ENCODE data around the gene GATD1. TPM values are rescaled to one million over a fixed set of nuclear protein-coding genes. Genes with fewer than 3 reads are reported as not detected.

The GATD1 gene
- total and polyA plus RNA-seq, 9 of the 15 experiments (the other 6 are each of a cell fraction or from before 2014, with no cell fraction given), result 2.8 to 144 (median 36.9) TPM

GRCh38 chr11:748007-748359, 29.3 kb downstream of the GATD1 start (continued):
- TF ChIP-seq ZBTB17 (CRISPR knock-in tag; IDR thresholded peaks at IDR 0.05) (0 out of 2 replicates have a peak, but pooled peaks have one; percentile 6), ZNF143 (CRISPR knock-in tag; IDR thresholded peaks at IDR 0.05) (no peak), TCF3 (CRISPR knock-in tag; IDR thresholded peaks at IDR 0.05) (no peak), MIER1 (IDR thresholded peaks at IDR 0.05; ENCODE audit: low read depth) (no peak), HDAC6 (IDR thresholded peaks at IDR 0.05; ENCODE audit: low read depth, low read length) (no peak), TRIM25 (IDR thresholded peaks at IDR 0.05; ENCODE audit: borderline replicate concordance) (no peak), AFF4 (CRISPR knock-in tag; IDR thresholded peaks at IDR 0.05) (peak; percentile 40), MNT (conservative IDR thresholded peaks at IDR 0.05) (peak; percentile 56 to 68), LCOR (CRISPR knock-in tag; IDR thresholded peaks at IDR 0.05) (0 out of 2 replicates have a peak, but pooled peaks have one; percentile 58), EP400 (IDR thresholded peaks at IDR 0.05) (peak; percentile 77; the same call in 1 of the 2 replicates), FOXK1 (CRISPR knock-in tag; IDR thresholded peaks at IDR 0.05; ENCODE audit: borderline replicate concordance) (peak; percentile 78), SMARCB1 (IDR thresholded peaks at IDR 0.05; ENCODE audit: insufficient read length, low read depth) (no peak), ZNF589 (CRISPR knock-in tag; IDR thresholded peaks at IDR 0.05; ENCODE audit: low read depth) (peak; percentile 61; the same call in 1 of the 2 replicates), HDAC1 (IDR thresholded peaks at IDR 0.05) (peak in 1 of 2 experiments; percentile 64; a peak in 2 of 4 replicates), JUNB (CRISPR knock-in tag; conservative IDR thresholded peaks at IDR 0.05) (no peak), CBX8 (IDR thresholded peaks at IDR 0.05; ENCODE audit: borderline replicate concordance, extremely low read depth, low read depth, low read length, poor library complexity, severe bottlenecking) (no peak), HDAC8 (tag; IDR thresholded peaks at IDR 0.05) (peak; percentile 65), ZFPM2 (CRISPR knock-in tag; IDR thresholded peaks at IDR 0.05) (0 out of 2 replicates have a peak, but pooled peaks have one; percentile 64)

Data from K562 (cell line).